OCI-M2 (cell line): ENCODE measurements around the gene NR3C2.
A peak's percentile ranks its signal among the peaks of the same experiment; 100 is the strongest.

Experiments used
- DNase-seq: peaks from one replicate; lab custom pipeline; 2025; ENCODE audit not compliant: unreplicated experiment; lab: John Stamatoyannopoulos, UW

The NR3C2 gene

DNA sequence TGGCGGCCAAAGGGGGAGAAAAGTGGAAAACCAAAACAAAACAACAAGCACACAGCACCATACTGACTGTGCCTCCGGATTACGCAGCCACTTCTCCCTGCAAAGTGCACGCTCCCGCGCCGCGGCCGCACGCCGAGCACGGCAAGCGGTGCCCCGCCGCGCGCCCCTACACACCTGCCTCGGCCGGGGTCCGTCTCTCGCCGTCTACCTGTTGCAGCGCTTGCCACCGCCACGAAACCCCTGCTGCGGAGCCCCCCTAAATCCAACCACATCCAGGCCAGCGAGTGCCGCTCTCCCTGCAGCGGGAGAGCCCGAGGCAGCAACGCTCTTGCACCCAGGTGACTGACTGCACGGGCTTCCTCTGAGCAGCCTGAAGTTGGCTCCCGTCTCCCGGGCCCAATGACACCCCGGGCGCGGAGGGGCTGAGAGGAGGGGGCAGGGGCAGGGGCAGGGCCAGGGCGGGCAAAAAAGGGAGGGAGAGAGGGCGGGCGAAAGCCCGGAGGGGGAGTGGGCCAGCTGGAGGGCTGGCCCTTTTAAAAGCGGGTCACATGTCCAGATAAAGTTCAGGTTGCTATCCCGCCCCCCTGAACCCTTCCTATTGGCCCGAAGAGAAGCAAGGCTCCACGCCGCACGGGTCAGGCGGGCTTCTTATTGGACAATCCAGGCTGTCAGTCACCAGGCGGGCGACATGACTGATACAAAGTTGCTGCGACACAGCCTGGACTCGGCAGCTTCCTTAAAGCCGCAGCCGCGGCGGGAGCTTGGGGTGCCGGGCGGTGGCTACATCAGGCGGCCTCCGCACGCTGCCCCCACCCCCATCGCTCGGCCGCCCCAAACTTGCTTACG, at the start of gene NR3C2:
Gene NR3C2 (minus strand): TSS at position 429 of the 846 bp plus-strand sequence.
- peak; percentile 83 for DNase-seq

DNA sequence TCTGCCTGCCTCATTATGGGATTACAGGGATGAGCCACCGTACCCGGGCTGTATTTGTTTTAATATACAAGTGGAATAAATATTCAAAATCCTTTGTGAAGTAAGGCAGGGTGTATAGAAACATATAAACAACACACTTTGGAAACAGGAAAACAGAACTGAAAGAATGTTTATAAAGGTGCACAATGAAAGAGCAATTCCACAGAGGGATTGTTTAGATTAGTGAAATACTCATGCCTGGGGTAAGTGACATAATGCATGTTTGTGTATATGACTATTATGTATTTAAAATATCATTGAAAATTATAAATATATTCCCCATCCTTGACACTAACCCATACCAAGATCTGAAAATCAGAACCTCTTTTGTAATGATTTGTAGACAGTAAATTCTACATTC, 45.0 kb upstream of the NR3C2 start:
- no peak for DNase-seq

DNA sequence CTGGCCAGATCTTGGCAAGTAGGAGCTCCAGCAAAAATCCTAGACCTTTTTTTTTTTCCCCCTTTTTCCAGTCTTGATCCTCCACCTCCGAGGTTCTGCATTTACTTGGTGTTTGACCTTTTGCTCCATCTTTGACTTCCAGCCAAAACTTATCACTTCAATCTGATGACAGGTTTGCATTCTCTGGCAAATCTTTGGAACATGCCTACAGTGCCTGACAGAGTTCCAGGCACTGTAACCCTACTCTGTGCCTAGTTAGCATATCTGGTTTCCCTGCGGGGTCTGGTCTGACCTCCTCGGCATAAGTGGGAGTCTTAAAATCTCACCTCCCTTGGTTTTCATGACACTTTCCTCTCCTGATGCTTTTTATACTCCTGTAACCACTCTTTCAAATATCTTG, 39.4 kb upstream of the NR3C2 start:
- DNase-seq, result no peak

DNA sequence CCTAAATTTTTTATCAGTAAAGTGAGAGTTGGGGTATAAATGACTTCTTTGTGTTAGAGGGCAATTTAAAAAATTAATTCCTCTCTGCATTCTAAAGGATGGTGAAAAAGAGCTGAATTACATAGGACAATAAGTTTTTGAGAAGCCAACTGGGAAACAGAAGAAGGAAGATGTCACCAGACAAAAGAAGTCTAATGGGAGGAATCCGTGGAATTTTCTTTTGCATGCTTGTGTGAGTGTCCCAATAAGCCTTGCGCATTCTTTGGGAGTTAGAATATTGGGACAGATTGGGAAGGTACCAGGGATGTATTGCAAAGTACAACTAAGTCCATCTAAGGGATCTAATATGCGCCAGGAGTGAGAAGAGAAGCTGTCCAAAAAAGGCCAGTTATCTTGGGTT, 35.1 kb upstream of the NR3C2 start:
- DNase-seq, result no peak

DNA sequence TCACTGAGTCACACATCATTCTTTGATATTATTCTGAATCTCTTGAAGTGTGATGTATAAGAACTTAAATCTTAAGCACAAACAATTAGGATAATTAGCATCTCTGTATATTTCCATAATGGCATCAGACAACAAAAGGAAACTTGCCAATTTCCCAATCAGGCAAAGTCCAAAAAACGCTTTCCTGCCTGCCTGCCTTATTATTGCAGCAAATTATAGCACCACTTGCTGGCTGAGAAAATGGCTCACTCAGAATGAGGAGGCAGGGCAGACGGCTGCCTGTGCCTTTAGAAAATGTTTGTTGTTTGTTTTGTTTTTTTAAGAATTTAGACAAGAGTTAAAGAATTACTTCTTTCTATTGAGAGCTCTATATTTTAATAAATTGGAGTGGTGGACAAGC, 27.7 kb upstream of the NR3C2 start:
- no peak for DNase-seq

DNA sequence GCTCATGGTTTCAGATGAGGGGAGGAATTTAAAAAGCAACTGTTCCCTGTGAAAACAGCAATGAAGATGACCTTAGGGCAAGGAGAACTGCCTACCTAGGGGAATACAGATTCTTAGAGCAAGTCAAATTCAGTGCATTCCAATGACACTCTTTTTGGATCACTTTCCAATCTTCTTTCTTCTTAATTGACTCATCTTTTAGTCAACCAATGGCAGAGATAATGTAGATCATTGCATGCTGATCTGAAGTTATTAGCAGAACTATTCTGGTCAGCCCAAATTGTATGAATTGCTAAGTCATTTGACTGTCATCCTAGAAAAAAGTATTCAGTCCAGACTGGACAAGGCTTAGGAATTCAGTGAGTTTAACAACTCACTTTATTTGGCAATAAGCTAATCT, 12.6 kb upstream of the NR3C2 start:
- DNase-seq, result no peak

DNA sequence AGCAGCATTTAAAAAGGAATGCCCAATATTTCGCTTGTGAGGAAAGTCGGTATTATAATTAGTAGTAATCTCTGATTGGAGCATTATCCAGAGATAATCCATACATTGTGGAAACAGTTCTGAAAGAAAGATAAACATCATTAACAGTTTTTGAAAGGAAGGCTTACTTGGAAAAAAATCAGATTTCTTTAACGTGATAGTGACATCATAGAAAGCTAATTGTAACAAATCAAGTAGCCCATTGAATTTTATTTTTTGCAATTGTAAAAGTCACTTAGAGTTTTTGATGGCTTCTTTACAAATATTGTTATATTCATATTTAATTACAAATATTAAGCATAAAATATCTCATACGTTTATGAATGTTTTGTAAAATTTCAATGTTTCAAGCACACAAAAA, 11.6 kb upstream of the NR3C2 start:
- DNase-seq, result no peak

DNA sequence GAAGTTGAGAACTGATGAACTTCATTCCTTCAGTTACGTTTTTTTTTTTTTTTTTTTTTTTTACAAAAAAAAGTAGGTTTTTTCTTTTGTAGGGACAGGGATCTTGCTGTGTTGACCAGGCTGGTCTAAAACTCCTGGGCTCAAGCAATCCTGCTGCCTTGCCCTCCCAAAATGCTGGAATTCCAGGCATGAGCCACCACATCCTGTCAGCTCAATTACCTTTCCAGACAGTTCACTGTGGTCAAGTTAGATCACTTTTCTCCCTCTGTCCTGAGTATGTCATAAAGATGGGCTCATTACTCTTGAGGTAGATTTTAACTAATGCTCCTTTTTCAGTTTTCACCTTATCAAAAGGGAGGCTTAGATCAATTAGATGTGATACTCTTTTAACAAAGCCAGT, 10.8 kb upstream of the NR3C2 start:
- DNase-seq, result no peak

DNA sequence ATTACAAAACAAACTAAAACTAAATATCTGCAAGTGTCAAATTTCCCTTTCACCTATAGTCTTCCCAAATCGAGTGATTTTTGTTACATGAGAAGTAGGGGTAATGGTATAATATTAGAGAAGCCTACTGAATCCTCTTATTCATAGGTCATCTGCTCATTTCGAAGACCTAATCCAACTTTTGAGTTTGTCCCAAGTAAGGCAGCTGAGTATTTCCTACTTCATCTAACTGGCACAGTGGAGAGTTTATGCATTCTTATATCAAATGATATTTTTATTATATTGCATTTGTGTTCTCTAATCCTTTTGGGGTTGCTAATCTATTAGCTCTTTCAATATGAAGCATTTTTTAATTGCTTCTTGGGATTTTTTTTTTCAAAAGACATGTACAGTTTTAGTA, 7.7 kb upstream of the NR3C2 start:
- DNase-seq, result no peak

DNA sequence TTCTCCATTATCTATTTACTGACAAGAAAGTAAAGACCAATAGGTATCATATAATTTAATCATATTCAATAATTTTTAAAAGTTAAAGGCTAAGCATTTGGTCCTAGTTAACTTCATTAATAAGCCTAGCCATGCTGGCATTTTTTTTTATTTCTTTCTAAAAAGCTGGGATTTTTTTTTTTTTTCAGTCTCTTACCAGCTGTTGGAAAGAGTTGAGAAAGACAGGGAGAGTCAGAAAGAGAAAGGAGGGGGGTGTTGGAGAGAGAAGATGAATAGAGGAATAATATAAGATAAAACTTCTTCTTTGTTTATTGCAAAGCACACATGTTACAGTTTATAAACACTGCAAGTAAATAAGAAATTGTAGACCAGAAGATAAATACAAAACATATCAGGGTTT, 5.9 kb upstream of the NR3C2 start:
- no peak for DNase-seq

DNA sequence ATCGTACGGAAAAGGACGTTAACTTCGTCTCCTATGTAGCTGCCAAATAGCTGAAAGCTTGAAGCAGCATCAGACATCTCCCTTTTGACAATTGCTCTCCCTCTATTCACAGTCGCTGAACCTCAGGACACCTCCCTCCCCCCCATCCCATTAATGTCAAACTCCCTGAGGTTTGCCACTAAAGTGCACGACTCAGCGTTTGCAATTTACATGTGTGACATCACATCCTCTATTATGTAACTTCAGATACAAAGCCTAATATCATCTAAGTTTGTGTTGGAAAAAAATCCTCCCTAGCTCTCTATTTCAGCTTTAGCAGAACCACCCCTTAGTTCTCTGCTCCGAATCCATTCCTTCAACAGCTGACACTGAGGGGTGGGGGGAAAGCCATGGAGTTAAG, 5.5 kb upstream of the NR3C2 start:
- no peak for DNase-seq

DNA sequence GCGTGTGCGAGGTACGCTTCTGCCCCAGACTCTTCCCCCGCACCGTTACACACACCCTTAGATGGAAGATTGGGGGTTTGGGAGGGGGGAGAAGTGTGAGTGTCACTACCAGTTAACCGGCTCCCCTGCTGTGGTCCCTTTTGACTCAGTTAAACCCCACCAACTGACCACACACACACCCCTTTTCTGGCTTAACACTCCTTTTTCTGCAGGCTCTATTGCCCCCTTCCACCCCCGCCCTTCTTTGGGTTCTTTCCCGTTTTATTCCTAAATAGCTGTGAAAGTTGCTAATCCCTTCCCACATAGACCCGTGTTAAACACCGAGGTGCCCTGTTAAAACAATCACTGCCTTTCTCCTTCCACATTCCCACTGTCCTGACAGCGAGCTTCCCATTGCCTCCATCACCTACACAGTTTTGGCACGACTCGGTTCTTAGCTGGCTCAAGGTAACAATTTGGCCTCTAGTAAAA, 3.7 kb upstream of the NR3C2 start:
- DNase-seq, result no peak

DNA sequence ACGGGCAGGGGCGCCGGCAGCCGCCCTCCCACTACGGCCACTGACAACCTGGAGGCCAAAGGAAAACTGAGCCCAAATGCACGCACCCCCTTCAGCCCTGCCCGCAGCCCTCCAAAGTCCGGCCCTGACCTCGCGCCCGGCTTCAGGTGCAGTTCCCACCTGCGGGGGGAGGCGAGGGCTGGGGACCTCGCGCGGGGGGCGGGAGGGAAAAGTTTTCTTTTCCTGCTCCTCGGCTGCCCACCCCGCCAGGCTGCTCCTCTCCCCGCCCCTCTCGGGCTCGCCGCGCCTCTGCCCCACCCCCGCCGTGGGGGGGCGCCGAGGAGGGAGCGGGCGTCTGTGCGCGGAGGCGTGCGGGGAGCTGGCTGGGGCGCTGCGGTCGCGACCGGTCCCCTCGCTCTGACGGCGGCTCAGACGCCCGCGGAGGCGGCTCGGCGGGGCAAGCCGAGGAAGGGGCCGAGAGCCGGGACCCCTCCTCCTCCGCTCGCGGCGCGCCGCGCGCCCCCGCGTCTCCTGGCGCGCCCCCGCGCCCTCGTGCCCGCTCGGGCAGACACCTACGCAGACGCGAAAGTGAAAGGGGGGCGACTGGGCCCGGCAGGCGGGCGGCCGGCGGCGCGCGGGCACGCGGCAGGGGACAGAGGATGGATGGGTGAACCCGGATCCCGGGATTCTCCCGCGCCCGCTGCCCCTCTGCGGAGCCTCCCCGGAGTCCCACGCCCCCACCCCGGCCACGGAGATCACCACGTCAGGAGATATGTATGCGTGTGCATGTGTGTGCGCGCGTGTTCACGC, 3.1 kb upstream of the NR3C2 start:
- DNase-seq, result no peak

DNA sequence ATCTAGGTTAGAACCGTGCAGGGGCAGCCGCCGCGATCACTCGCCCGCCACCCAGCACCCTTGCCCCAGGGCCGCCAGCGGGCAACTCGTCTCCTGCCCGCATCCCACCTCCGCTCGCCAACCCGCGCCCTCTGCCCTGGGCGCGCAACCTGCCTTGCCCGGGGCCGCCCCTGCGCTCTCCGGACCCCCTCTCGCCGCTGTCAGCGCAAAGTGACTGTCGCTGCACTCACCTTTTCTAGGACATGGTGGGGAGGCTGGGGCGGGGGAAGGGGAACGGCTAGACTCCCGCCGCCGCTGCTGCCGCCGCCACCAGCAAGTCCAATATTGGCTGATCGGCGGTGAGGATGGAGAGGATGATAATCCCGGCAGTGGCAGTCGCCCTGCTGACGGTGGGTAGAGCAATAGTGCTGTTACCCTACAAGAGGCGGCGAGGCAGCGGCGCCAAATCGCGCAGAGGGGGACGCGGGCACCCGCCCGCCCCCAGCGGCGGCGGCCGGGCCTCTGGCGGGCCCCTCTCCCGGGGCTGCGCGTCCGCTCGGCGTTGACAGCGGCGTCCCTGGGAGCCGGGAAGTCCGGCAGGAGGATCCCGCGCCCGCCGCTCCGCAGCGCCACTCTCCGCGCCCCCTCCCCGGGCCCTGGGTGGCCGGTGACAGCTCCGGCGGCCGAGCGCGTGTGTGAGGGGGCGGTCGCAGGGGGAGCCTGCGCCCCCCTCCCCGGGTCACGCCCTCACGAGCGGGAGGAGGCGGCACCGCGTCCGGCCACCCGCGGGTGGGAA, 2.3 kb upstream of the NR3C2 start:
- no peak for DNase-seq

DNA sequence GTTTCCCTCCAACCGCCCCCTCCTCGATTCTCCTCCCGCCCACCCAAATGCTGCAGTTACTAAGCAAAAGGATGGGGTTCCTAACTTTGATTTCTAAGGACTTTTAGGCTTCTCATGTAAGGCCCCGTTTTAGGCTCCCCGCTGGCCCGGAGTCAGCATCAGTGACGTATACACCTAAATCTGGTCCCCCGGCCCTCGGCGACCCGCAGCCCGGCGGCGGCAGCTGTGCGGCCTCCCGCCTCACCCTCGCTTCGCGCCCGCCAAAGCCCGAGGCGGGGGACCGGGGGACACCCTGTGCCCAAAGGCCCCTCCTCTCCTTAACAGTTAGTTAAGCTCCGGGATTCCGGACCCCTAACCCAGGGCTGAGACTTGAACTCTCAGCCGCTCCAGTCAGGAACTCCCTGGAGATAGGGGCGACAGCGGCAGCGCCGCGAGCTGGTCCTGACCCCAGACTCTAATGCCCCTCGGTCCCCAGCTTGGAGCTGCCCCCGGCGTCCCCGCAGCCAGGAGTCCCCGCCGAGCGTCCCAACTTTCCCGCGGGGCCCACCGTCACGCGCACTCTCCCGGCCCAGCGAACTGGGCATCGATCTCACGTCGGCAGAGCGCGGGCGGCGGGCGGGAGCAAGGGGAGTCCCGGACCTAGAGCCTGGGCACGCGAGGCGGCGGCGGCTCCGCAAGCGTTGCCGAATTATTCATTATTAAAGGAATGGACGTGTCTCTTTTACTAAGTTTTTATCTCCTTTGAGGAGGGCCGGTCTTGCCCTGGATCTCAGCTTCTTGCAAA, 1.5 kb upstream of the NR3C2 start:
- DNase-seq, result no peak

DNA sequence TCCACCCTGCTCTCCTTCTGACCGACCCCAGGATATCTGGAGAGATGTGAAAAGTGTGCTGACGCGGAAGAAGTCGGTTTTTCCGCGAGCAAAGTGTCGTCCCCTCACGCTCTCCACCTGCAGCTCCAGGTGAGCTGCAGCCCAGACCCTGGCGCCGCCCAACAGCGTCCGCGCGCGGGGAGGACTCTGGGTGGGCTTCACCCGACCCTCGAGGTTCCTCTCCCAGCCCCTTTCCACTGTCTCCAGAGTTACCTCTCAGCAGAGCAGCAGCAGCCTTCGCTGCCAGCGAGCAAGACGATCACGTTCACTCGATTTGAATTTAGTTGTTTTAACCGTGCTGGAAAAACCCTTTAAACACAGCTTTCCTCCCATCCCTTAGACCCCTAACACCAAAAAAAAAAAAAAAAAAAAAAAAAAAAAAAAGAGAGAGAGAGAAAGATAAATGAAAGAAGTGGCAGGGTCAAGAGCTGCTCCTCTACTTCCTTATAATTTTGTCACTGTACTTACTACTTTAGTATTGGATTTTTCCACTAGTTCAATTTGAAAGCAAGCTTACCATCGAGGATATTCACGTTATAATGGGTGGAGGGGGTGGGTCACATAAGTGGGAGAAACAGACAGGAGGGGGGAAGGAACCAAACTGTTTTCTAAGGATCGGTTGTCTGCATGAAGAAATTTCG, 758 bp upstream of the NR3C2 start:
- no peak for DNase-seq

DNA sequence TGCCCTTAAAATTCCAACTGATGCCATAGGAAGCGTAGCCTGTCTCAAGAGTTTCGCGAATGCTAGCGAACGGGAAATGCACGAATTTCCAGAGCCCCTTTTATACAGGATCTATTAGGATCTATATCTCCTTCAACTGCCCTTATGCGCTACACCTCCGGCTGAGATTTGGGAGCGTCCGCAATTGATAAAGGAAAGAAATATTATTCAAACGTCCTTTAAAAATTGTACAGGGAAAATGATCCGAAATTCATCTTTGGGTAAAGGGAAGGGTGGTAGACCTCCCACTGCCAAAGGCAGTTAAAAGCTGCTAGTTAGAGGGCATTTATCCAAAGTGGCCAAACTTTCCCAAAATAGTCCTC, 609 bp downstream of the NR3C2 start:
- no peak for DNase-seq

DNA sequence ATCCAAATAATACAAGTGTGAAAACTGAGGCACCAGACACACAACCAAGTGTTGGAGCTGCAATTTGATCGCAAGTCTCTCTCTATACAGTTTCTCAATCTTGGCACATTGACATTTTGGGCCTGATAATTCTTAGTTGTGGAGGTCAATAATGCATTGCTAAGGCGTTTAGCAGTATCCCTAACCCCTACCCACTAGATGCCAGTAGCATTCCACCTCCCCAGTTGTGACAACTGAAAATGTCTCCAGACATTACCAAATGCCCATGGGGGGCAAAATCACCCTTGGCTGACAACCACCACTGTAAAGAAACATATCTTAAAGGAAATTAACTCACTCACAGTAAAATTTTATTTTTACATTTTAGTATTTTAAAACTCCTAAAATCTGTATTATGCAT, 4.2 kb downstream of the NR3C2 start:
- no peak for DNase-seq

DNA sequence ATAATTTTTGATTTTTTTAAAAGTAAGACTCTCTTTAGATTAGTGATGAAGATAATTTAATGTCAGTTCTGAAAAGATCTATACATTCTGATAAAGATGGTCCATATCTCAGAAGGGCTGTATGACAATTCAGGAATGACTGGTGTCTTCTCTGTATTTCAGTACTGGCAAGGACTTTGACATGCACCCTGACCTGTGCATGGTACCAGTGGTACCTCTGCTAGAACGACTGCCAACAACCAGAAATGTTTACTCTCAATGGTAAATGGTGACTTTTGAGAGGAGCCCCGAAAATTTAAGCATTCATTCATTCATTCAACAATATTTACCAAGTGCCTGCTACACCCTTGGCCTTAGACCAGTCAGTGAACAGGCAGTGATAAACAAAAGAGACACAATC, 4.8 kb downstream of the NR3C2 start:
- no peak for DNase-seq

DNA sequence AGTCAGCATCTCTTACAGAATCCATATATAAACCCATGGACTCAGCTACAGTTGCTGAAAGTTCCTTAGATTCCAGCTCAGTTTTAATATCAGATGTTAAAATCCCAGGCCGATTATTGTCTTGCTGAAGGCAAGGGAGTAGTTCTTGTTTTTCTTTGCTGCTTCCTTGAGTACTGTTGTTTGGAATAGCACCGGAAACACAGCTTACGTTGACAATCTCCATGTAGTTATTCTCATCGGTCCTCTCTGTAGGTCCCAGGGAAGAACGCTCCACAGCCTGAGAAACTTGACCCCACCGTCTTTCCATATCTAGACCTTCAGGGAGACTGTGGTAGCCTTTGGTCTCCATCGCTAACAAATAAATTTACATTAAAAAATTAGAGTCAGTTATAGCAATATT, 5.7 kb downstream of the NR3C2 start:
- no peak for DNase-seq
